ENCODE data around the gene SLIT3.

DNA sequence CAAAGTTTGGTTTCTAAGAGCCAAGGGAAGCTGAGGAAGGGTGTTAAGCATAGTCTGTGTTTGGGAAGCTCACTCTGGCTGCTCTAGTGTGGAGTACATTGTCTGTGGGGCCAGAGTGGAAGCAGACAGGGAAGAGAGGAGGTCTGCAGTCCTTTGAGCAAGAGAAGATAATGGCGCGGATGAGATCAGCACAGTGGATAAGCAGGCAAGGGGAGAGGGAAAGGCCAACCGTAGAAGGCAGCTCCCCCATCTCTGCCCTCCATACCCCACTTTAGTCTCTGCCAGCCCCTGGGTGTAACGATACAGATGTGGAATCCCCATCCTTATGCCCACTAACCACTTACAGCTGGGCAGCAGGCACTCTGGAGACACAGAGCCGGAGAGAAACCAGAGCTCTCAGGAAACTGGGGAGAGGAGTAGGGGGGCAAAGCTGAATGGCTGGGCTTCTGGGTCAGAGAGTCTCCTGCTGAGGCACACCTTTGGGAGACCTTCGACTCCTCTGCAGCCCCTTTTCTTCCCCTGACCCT is 75.0 kb downstream of the SLIT3 start:
- TF ChIP-seq POLR2A (IDR thresholded peaks at IDR 0.05; ENCODE audit: low read depth, low read length) (no peak), EZH2 (IDR thresholded peaks at IDR 0.05; ENCODE audit: borderline replicate concordance, low read depth, low read length, severe bottlenecking) (no peak), MYC (IDR thresholded peaks at IDR 0.05; ENCODE audit: low read depth, low read length) (no peak)
- TF ChIP-seq, protein P1, sequence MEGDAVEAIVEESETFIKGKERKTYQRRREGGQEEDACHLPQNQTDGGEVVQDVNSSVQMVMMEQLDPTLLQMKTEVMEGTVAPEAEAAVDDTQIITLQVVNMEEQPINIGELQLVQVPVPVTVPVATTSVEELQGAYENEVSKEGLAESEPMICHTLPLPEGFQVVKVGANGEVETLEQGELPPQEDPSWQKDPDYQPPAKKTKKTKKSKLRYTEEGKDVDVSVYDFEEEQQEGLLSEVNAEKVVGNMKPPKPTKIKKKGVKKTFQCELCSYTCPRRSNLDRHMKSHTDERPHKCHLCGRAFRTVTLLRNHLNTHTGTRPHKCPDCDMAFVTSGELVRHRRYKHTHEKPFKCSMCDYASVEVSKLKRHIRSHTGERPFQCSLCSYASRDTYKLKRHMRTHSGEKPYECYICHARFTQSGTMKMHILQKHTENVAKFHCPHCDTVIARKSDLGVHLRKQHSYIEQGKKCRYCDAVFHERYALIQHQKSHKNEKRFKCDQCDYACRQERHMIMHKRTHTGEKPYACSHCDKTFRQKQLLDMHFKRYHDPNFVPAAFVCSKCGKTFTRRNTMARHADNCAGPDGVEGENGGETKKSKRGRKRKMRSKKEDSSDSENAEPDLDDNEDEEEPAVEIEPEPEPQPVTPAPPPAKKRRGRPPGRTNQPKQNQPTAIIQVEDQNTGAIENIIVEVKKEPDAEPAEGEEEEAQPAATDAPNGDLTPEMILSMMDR (IDR thresholded peaks at IDR 0.05; ENCODE audit: extremely low read depth in 1 of 2, insufficient read depth in 1 of 2, low read depth in 1 of 2, low read length in 2 of 2) = no peak
- TF ChIP-seq, protein P2, sequence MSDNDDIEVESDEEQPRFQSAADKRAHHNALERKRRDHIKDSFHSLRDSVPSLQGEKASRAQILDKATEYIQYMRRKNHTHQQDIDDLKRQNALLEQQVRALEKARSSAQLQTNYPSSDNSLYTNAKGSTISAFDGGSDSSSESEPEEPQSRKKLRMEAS (IDR thresholded peaks at IDR 0.05; ENCODE audit: insufficient read depth, insufficient read length) = no peak
